ENCODE results near the gene TAF11L11. TPM values are rescaled to one million over a fixed set of nuclear protein-coding genes. Genes with fewer than 3 reads are reported as not detected.
"Not testable (repeated sequence)": the region's sequence is repeated elsewhere in the genome, so short reads cannot be mapped to it uniquely, and the experiment has no call there.

Gene TAF11L11
- 1.8 TPM in 1 of 2 replicates, not detected in the other for total RNA-seq

DNA sequence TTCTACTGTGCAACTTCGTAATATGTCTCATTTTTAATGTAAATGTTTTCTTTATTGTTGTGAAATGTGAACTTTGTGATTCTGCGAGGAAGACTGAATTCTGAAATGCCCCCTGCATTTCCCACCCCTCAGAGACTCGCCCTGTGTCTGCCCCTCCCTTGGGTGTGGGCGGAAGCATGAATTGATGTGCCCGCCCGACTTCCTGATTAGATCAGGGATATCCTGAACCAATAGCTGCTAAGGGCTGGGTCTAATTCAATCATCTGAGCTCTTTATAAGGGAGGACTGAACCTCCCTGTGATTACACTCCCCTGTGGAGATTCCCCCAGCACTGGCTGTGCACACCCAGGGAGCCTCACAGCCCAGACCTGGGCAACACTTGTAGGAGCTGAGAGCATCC, at the start of gene TAF11L11:
Gene TAF11L11 (plus strand): TSS at position 304 of the 400 bp plus-strand sequence.
- DNase-seq (ENCODE audit: low read depth); H3K4me3 ChIP-seq (ENCODE audit: low read depth, low read length): not testable (repeated sequence)

DNA sequence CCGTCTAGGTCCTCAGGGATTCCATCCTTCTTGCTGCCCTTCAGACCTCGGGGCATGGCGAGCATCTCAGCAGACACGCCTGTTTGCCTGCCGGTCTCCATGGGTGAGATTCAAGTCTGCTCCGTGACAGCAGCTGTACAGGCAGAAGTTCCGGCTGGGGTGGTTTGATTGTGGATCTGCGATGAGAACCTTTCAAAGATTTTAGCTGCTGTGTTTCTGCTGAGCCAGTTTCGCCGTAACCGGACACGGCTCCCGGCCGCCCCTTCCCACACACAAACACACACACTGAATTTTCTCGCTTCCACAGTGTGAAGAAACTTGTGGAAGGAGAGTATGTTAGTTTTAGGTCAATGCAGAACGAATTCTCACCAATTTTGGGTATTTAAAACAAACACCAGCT, 18.3 kb upstream of the TAF11L11 start, which contains the start of gene TAF11L7:
Gene TAF11L7 (minus strand): TSS at position 101 of the 400 bp plus-strand sequence.
- not testable (repeated sequence) for DNase-seq (ENCODE audit: low read depth); H3K4me3 ChIP-seq (ENCODE audit: low read depth, low read length)

DNA sequence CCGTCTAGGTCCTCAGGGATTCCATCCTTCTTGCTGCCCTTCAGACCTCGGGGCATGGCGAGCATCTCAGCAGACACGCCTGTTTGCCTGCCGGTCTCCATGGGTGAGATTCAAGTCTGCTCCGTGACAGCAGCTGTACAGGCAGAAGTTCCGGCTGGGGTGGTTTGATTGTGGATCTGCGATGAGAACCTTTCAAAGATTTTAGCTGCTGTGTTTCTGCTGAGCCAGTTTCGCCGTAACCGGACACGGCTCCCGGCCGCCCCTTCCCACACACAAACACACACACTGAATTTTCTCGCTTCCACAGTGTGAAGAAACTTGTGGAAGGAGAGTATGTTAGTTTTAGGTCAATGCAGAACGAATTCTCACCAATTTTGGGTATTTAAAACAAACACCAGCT, 13.1 kb upstream of the TAF11L11 start, which contains the start of gene TAF11L8:
Gene TAF11L8 (minus strand): TSS at position 101 of the 400 bp plus-strand sequence.
- H3K4me3 ChIP-seq (ENCODE audit: low read depth, low read length); DNase-seq (ENCODE audit: low read depth): not testable (repeated sequence)

DNA sequence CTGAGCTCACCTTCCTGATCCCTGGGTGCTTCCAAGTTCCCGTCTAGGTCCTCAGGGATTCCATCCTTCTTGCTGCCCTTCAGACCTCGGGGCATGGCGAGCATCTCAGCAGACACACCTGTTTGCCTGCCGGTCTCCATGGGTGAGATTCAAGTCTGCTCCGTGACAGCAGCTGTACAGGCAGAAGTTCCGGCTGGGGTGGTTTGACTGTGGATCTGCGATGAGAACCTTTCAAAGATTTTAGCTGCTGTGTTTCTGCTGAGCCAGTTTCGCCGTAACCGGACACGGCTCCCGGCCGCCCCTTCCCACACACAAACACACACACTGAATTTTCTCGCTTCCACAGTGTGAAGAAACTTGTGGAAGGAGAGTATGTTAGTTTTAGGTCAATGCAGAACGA, 9.7 kb upstream of the TAF11L11 start, which contains the start of gene TAF11L9:
Gene TAF11L9 (minus strand): TSS at position 140 of the 400 bp plus-strand sequence.
- DNase-seq (ENCODE audit: low read depth); H3K4me3 ChIP-seq (ENCODE audit: low read depth, low read length): not testable (repeated sequence)

DNA sequence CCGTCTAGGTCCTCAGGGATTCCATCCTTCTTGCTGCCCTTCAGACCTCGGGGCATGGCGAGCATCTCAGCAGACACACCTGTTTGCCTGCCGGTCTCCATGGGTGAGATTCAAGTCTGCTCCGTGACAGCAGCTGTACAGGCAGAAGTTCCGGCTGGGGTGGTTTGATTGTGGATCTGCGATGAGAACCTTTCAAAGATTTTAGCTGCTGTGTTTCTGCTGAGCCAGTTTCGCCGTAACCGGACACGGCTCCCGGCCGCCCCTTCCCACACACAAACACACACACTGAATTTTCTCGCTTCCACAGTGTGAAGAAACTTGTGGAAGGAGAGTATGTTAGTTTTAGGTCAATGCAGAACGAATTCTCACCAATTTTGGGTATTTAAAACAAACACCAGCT, 6.3 kb upstream of the TAF11L11 start, which contains the start of gene TAF11L10:
Gene TAF11L10 (minus strand): TSS at position 101 of the 400 bp plus-strand sequence.
- not testable (repeated sequence) for DNase-seq (ENCODE audit: low read depth); H3K4me3 ChIP-seq (ENCODE audit: low read depth, low read length)

DNA sequence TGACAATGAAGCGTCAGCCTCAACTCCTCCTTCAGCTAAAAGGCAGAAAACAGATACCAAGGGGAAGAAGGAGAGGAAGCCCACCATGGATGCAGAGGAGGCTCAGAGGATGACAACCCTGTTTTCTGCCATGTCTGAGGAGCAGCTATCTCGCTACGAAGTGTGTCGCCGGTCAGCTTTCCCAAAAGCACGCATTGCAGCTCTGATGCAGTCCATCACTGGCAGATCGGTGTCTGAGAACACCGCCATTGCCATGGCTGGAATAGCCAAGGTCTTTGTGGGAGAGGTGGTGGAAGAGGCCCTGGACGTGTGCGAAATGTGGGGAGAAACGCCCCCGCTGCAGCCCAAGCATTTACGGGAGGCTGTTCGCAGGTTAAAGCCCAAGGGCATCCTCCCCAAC, 968 bp downstream of the TAF11L11 start:
- H3K4me3 ChIP-seq (ENCODE audit: low read depth, low read length): no peak overlapping the region
- no peak for TF ChIP-seq CTCF (conservative IDR thresholded peaks at IDR 0.05; ENCODE audit: low read depth, low read length)
- no peak for DNase-seq (ENCODE audit: low read depth)

GRCh38 chr5:17607461-17607860, 3.5 kb downstream of the TAF11L11 start:
- not testable (repeated sequence) for DNase-seq (ENCODE audit: low read depth); H3K4me3 ChIP-seq (ENCODE audit: low read depth, low read length)

DNA sequence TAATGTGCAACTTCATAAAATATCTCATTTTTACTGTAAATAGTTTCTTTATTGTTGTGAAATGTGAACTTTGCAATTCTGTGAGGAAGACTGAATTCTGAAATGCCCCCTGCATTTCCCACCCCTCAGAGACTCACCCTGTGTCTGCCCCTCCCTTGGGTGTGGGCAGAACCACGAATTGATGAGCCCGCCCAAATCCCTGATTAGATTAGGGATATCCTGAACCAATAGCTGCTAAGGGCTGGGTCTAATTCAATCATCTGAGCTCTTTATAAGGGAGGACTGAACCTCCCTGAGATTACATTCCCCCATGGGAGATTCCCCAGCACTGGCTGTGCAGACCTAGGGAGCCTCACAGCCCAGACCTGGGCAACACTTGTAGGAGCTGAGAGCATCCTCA, 6.1 kb downstream of the TAF11L11 start, which contains the start of gene TAF11L12:
Gene TAF11L12 (plus strand): TSS at position 301 of the 400 bp plus-strand sequence.
- not testable (repeated sequence) for H3K4me3 ChIP-seq (ENCODE audit: low read depth, low read length); DNase-seq (ENCODE audit: low read depth)

DNA sequence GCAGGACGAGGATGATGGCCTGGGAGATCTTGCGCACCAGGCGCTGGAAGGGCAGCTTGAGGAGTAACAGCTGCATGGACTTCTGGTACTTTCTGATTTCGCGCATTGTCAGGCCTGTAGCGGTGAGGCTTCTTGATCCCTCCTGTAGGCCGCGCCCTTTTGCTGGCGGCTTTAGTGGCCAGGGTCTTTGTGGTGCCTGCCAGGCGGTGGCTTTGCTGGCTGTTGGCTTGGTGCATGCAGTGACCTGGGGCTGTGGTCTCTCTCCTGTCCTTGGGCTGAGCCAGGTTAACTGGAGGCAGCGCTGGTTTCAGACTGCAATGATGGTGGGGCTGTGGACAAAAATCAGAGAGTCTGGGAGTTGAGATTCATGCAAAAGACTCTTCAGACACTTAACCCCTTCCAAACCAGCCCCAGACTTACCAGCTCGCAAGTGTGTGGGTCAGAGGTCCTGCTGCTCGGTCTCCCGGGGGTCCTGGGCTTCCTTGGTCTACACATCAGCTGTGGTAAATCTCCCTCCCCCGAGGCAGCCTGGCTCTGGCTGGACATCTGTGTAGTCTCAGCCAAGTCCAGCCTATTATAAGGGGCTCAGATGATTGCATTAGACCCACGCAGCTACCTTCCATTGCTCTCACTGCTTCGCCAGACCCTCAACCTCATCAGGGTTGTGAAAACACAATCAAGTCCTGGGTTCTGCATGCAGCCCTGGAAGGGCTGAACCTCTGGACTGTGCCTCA, 11.1 kb downstream of the TAF11L11 start:
- DNase-seq (ENCODE audit: low read depth): no peak
- H3K4me3 ChIP-seq (ENCODE audit: low read depth, low read length): no peak overlapping the region
- no peak for TF ChIP-seq CTCF (conservative IDR thresholded peaks at IDR 0.05; ENCODE audit: low read depth, low read length)

- TF ChIP-seq CTCF (conservative IDR thresholded peaks at IDR 0.05; ENCODE audit: low read depth, low read length): no peak
- H3K4me3 ChIP-seq (ENCODE audit: low read depth, low read length): no peak overlapping the region
- DNase-seq (ENCODE audit: low read depth): no peak
Observed at GRCh38 chr5:17619354-17619753, 15.4 kb downstream of the TAF11L11 start.

DNA sequence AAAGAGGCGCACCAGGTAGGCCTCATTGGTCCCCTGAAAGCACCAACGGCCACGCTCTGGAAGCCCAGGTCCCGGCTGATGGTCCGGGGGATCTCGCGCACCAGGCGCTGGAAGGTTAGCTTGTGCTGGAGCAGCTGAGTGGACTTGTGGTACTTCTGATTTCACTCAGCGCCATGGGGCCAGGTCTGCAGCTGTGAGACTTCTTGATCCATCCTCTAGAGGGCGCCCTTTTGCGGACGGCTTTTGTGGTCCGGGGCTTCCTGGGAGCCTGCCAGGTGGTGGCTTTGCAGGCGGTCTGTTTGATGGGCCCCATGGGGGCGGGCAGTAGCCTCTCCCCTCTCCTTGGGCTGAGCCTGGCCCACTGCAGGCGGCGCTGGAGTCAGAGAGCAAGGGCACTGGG, 16.6 kb downstream of the TAF11L11 start:
- H3K4me3 ChIP-seq (ENCODE audit: low read depth, low read length): no peak overlapping the region
- TF ChIP-seq CTCF (conservative IDR thresholded peaks at IDR 0.05; ENCODE audit: low read depth, low read length): no peak
- DNase-seq (ENCODE audit: low read depth): no peak

All from epithelial cell of proximal tubule (primary cell).